Testis (tissue), 3 donors: Measurements from ENCODE around the gene PPM1A. TPM values are rescaled to one million over a fixed set of nuclear protein-coding genes. Genes with fewer than 3 reads are reported as not detected.

Experiments
- DNase-seq: peaks from one replicate; pipeline ENCODE4 v3.0.0-alpha.2; 2019
- H3K27ac ChIP-seq, 2 donors: fragments of 200-600 bp; sonication (generic); one replicate each; pipeline ENCODE4 v1.5.1; 2019
- H3K27me3 ChIP-seq: fragments of 200-600 bp; sonication (generic); one replicate; pipeline ENCODE4 v1.5.1; 2019
- H3K36me3 ChIP-seq: fragments of 200-600 bp; sonication (generic); one replicate; pipeline ENCODE4 v1.5.1; 2017; ENCODE audit warnings: low read depth; ENCODE audit errors: missing control alignments
- H3K4me1 ChIP-seq: fragments of 200-600 bp; sonication (generic); one replicate; pipeline ENCODE4 v1.5.1; 2019
- H3K4me3 ChIP-seq, 2 donors: fragments of 200-600 bp; sonication (generic); one replicate each; pipeline ENCODE4 v1.5.1; 2017 to 2019
- H3K9me3 ChIP-seq: fragments of 200-600 bp; sonication (generic); one replicate; pipeline ENCODE4 v1.5.1; 2017
- CTCF ChIP-seq, 3 experiments: fragments of 450-650 bp in 2 of 3; fragments of 200-600 bp in 1 of 3; sonication (generic) in 1 of 3; IDR thresholded peaks; one replicate each; pipeline ENCODE4 v1.5.1; 2016 to 2019; ENCODE audit warnings: antibody characterized with exemption in 3 of 3, mild to moderate bottlenecking in 2 of 3, moderate library complexity in 1 of 3
- POLR2A ChIP-seq: fragments of 450-650 bp; IDR thresholded peaks from one replicate; pipeline ENCODE4 v1.6.1; 2017; ENCODE audit warnings: antibody characterized with exemption, mild to moderate bottlenecking, moderate library complexity
- WGBS, 2 donors: methylation state at CpG; one replicate each; pipeline ENCODE4 v1.1.5; 2018; 5-methylcytosine and 5-hydroxymethylcytosine counted together
- intact Hi-C: fragments of 100-400 bp; cut with DNase I; formaldehyde crosslinking; loops from one replicate; pipeline ENCODE4 v1.15.1; 2023; ENCODE audit warnings: low total_unique reads
- polyA plus RNA-seq: library from polyadenylated mRNA; stranded (reverse); fragments of 350-450 nt; fragmentation: Illumina TruSeq; extraction: RNeasy Lipid Tissue Mini Kit (QIAGEN cat#74804); gene quantifications from one replicate; pipeline ENCODE4 v1.2.3, GENCODE V29; 2014; ENCODE audit warnings: low read depth, low replicate concordance; ENCODE audit not compliant: insufficient read depth
- total RNA-seq, 2 donors: library from RNA; depleted of rRNA; stranded (reverse); fragments of >200 nt; gene quantifications; one replicate each; pipeline ENCODE4 v1.2.3, GENCODE V29; 2016

PPM1A gene
- total and polyA plus RNA-seq, 3 donors from 2014 or later, result 73.0 to 146 (median 91.1) TPM

GRCh38 chr14:60238955-60239354, 10.1 kb upstream of the PPM1A start:
- Histone ChIP-seq H3K27ac (no peak overlapping the region), H3K4me1 (no peaks in the 10 kb centered on the region), H3K27me3 (no peaks in the 10 kb centered on the region), H3K36me3 (no peaks in the 10 kb centered on the region), H3K4me3 (no peak overlapping the region), H3K9me3 (no peaks in the 10 kb centered on the region)
- no peak for DNase-seq
- TF ChIP-seq POLR2A, result no peak
- no peak for TF ChIP-seq CTCF (IDR thresholded peaks at IDR 0.05)
- intact Hi-C loops, result no loop called here
- 82 to 89% methylated on average over 3 of the region's 3 CpGs for WGBS, 2 donors

DNA sequence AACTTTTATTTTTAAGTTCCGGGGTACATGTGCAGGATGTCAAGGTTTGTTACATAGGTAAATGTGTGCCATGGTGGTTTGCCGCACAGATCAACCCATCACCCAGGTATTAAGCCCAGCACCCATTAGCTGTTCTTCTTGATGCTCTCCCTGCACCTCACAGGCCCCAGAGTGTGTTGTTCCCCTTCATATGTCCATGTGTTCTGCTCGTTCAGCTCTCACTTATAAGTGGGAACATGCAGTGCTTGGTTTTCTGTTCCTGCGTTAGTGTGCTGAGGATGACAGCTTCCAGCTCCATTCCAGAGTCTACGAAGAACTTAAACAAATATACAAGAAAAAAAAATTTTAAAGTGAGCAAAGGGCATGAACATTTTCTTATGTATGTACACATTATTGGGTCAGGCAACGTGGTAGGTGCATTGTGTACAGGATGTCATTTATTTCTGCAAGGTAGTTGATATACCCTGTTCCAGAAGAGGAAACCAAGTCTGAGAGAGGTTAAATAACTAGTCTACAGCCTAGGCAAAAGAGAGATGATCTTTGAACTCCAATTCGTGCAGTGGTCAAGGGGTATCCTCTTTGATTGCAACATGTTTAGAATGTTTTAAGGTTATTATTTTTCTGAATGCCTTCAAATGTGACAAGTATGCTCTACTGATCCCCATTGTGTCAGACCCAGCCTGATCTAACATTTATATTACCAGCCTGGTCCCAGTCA, 8.7 kb upstream of the PPM1A start:
- intact Hi-C loops, result no loop called here
- no peaks in the 10 kb centered on the region for H3K9me3 ChIP-seq

GRCh38 chr14:60241091-60241490, 7.9 kb upstream of the PPM1A start:
- Histone ChIP-seq H3K4me3 (no peak overlapping the region), H3K27ac (no peak overlapping the region), H3K27me3 (no peaks in the 10 kb centered on the region), H3K4me1 (no peaks in the 10 kb centered on the region), H3K36me3 (no peaks in the 10 kb centered on the region), H3K9me3 (no peaks in the 10 kb centered on the region)
- DNase-seq, result no peak
- intact Hi-C loops, result no loop called here
- WGBS, 2 donors, result 52 to 71% methylated on average over 1 of the region's 1 CpG
- TF ChIP-seq CTCF (IDR thresholded peaks at IDR 0.05) (no peak), POLR2A (no peak)

More for the DNA sequence above, 8.7 kb upstream of the PPM1A start:
- no peak overlapping the region for H3K27ac ChIP-seq
- H3K4me1 ChIP-seq, result no peaks in the 10 kb centered on the region
- no peaks in the 10 kb centered on the region for H3K27me3 ChIP-seq
- TF ChIP-seq POLR2A (no peak), CTCF (IDR thresholded peaks at IDR 0.05) (no peak)
- no peak overlapping the region for H3K4me3 ChIP-seq
- DNase-seq, result no peak
- H3K36me3 ChIP-seq, result no peaks in the 10 kb centered on the region
- 73 to 75% methylated on average over 7 of the region's 7 CpGs for WGBS, 2 donors

- H3K27ac ChIP-seq, result no peak overlapping the region
- no peaks in the 10 kb centered on the region for H3K27me3 ChIP-seq
- no peak for TF ChIP-seq POLR2A
- TF ChIP-seq CTCF (IDR thresholded peaks at IDR 0.05), result no peak
- intact Hi-C loops, result no loop called here
- DNase-seq, result no peak
- H3K9me3 ChIP-seq, result no peaks in the 10 kb centered on the region
- no peaks in the 10 kb centered on the region for H3K4me1 ChIP-seq
- H3K36me3 ChIP-seq, result no peaks in the 10 kb centered on the region
- no peak overlapping the region for H3K4me3 ChIP-seq
- 90 to 92% methylated on average over 2 of the region's 2 CpGs for WGBS, 2 donors
These were observed 6.6 kb upstream of the PPM1A start for GRCh38 chr14:60242429-60242828.
